HG03135 (cell line): ENCODE results near the gene ADCY5.

ENCODE experiments used
- ATAC-seq: cut with Tn5 transposase; IDR thresholded peaks from one replicate; pipeline ENCODE4 v1.9.1; 2021; ENCODE audit warnings: mild to moderate bottlenecking, moderate library complexity; ENCODE audit not compliant: unreplicated experiment

Gene ADCY5

DNA sequence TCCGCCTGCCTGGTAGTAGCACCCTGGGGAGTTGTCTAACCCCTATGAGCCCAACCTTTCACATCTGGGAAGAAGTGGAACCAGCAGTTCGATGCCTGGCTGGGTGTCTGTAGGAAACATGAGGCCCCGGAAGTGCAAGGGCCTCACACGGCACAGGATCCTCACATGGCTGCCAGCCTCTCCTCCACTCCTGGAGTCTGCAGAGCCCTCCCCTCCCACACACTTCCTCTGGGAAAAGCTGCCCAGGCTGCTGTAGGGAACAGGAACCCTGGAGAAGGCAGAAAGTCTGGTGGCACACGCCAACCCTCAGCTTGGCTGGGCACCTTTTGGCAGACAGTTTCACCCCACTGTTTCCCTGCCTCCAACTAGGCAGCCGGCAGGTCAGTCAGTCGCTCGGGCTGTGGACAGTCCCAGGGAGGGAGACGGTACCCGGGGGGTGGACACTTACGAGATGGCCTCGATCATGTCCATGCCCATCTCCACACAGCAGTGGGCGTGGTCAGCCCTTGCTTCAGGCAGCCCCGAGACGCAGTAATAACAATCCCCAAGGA lies 118.4 kb downstream of the ADCY5 start:
- ATAC-seq = no peak

GRCh38 chr3:123329636-123330340 lies 119.1 kb downstream of the ADCY5 start:
- ATAC-seq = no peak

- ATAC-seq = peak; percentile 60
These were observed 119.8 kb downstream of the ADCY5 start for GRCh38 chr3:123328851-123329635.

DNA sequence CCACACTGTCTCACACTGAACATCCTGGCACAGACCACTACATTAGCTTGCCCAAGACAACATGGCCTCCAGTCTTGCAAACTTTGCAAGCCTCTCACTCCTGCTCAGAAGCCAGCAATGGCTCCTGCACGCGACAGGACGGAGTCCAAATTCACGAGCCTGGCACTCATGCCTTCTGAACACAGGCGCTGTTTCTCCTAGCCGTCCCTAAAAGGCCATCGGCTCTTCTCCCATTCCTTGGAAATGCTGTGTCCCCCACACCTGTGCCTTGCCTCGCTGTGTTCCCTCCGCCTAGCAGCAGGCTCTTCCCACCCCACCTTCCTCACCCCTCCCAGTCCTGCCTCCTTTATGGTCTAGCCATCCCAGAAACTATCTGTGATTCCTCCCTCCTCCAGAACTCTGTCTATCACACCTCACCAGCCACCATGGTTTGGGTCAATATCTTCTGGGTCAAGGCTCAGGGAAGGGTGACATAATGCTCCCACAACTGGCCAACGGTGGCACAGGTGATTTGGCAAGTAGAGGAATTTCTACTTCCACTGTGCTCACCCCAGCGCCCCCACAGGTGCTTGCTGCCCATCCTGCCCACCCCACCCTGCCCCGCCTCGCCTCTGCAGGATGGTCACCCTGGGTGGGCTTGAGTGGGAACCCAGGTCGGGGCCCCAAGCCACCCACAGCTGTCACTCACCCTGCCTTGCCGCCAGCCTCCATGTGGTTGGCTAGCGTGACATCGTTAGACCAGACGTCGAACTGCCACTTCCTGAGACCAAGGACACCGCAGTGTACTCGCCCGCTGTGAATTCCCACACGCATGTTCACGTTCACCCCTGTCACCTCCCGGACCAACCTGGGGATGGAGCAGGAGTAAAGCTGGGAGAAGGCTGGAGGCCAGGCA lies 120.7 kb downstream of the ADCY5 start:
- ATAC-seq = peak; percentile 16

- no peak for ATAC-seq
These were observed 121.4 kb downstream of the ADCY5 start for GRCh38 chr3:123327480-123327879.

DNA sequence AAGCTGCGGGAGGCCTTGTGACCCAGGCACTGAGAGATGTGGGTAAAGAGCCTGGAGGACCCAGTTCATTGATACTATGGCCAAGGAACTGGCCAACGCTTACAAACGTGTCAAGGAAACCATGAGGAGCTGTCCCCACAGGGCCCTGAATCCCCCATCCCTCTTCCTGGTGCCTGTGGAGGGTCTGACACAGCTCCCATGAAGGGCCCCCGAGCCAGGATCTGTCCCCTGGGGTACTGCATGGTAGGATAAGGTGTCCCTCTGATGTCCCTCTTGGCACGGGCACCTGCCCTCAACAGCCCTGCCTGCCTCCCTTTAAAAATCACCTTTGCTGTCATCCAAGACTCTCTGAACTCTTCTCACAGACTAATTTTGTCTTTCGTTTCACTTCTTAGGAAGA lies 122.4 kb downstream of the ADCY5 start:
- no peak for ATAC-seq

DNA sequence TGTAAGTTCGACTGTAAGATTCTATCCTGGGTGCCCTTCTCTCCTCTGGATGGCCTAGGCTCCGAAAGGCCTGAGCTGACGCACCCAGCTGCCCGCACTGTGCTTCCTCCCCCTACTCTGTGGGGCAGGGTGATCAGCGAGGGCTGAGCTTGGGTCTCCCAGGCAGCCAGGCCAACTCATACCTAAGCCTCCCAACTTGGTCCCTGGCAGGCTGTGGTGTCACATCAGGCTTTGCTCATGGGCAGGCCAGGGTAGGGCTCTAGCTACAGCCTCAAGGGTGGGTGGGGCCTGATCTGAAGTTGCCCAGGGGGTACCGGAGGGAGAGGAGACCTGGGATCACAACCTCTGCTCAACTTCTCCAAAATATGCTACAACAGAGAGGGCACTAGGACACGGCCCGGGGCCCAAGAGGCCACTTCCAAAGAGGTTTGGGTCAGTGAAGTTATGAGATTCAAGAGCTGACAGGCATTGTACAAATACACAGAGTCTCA lies 123.1 kb downstream of the ADCY5 start:
- no peak for ATAC-seq

- ATAC-seq = no peak
These were observed 123.8 kb downstream of the ADCY5 start for GRCh38 chr3:123324880-123325765.

DNA sequence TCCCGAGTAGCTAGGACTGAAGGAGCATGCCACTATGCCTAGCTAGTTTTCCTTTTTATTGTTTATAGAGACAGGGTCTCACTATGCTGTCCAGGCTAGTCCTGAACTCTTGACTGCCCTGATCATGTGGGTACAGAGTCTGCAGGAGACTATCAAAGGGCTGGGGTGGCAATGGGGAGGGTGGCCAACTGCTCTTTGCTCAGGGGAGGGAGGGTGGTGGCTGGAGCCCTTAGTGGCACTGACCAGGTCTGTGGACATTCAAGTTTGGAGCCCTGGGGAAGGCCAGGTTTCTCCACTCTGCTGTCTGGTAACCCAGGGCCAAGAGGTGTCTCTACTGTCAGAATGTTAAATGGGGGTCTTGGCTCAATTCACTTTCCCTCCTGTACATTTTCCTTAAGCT lies 125.1 kb downstream of the ADCY5 start:
- ATAC-seq = no peak

DNA sequence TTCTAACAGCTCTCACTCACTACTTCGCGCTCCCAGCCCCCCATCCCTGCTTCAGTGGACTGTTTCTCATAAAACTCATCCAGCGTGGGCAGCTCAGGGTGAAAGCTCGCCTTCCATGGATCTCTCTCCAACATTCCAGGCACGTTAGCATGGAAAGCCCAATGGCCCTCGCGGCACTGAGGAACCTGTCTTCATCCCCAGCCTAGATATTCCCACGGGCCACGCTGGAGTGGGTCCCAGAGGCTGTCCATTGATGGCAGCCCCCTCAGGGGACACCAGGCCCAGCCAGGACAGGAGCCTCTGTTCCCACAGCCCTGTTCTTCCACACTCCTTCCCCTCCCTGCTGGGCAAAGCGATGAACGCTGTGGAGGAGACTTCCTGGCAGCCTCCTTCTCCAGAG lies 126.0 kb downstream of the ADCY5 start:
- no peak for ATAC-seq

DNA sequence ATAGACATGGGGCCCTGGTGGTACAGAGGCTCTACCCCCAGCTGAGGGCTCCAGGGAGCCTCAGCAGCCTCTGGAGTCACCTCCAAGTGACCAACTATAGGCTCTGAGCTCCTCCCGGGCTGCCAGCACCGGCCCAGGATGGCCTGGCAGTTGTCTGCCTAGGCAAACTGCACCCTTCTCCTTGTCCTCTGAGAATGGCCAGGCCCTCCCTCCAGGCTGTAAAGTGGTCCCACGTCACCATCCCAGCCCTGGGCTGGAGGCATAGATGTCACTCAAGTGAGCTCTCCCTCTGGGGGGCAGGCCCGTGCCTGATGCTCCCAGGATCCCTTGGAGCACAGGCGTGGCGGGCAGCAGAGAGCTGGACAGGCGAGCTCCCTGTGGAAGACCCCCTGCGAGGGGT lies 127.1 kb downstream of the ADCY5 start:
- no peak for ATAC-seq

DNA sequence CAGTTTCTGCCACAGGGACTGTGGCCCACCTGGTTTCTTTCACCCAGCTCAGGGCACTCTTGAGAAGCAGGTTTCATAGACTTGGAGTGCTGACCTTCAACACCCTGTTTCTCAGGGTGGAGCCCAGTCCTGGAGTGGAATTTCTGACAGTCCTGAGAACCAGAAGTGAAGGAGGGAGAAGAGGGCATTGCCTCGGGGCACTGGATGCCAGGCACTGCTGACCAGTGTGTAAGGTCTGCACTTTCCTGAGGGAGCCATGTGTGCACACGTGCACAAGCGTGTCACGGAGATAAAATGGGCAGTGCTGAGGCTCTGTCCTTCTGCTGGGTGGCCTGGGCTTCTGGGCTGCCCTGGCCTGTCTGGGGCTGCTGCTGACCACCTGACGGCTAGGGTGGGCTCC lies 128.7 kb downstream of the ADCY5 start:
- ATAC-seq = no peak

- no peak for ATAC-seq
These were observed 129.1 kb downstream of the ADCY5 start for GRCh38 chr3:123319760-123320159.

- ATAC-seq = no peak
These were observed 130.5 kb downstream of the ADCY5 start for GRCh38 chr3:123318374-123318773.

DNA sequence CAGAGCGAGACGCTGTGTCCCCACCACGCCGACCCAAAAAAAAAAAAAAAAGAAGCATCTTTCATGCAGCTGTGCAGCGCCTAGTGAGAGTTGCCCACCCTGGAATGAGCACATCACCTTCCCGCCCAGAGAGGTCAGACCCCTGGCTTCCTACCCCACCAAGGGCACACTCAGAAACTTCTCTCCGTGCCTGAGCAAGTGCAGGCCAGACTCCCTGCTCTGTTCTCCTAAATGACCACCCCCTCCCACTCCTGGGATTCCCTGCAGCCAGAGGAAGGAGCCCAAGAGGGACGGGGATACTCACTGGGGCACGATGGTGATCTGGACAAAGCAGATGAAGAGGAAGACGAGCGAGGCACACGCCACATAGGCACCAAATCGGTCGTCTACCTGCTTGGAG lies 131.2 kb downstream of the ADCY5 start:
- no peak for ATAC-seq

DNA sequence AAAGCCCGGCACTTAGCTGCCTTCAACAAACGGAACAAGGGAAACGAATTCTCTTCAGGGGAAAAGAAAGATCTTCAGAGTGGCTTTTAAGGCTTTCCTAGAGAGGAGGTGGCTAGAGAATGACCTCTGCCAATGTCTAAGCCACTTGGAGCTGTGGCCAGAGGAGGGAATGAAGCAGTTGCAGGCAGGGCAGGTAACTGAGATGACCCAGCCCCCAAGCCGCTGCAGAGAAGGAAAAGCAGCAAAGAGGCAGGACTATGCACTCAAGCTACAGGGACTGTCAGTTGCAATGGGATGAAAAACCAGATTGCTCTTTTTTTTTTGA lies 133.7 kb downstream of the ADCY5 start:
- no peak for ATAC-seq

GRCh38 chr3:123314359-123315270 lies 134.3 kb downstream of the ADCY5 start:
- ATAC-seq = no peak

- ATAC-seq = no peak
These were observed 135.0 kb downstream of the ADCY5 start for GRCh38 chr3:123313889-123314288.
